NCI-H1092 (cell line): ENCODE data around the gene FPGS.
"Not testable (repeated sequence)": the region's sequence is repeated elsewhere in the genome, so short reads cannot be mapped to it uniquely, and the experiment has no call there.

ENCODE experiments used
- DNase-seq: peaks from one replicate; lab custom pipeline; 2025; lab: John Stamatoyannopoulos, UW

The FPGS gene

GRCh38 chr9:127770905-127771569, 31.6 kb upstream of the FPGS start:
- peak; percentile 93 for DNase-seq

- no peak for DNase-seq
Observed at GRCh38 chr9:127771570-127772189, 31.0 kb upstream of the FPGS start.

GRCh38 chr9:127772603-127773002, 30.1 kb upstream of the FPGS start:
- DNase-seq: no peak

- no peak for DNase-seq
Observed at GRCh38 chr9:127773272-127773671, 29.4 kb upstream of the FPGS start.

GRCh38 chr9:127773981-127774380, 28.7 kb upstream of the FPGS start:
- no peak for DNase-seq

GRCh38 chr9:127776195-127776923, 26.3 kb upstream of the FPGS start:
- DNase-seq: no peak

GRCh38 chr9:127776924-127777289, 25.8 kb upstream of the FPGS start:
- DNase-seq: no peak

GRCh38 chr9:127777368-127777980, 25.2 kb upstream of the FPGS start:
- DNase-seq: no peak

GRCh38 chr9:127778280-127779135, 24.2 kb upstream of the FPGS start, which contains the start of gene SH2D3C:
SH2D3C (minus strand) TSS chr9:127778666; CDS start chr9:127778627, 39 bp downstream.
- DNase-seq: no peak

GRCh38 chr9:127779136-127779981, 23.3 kb upstream of the FPGS start:
- no peak for DNase-seq

GRCh38 chr9:127780126-127780885, 22.4 kb upstream of the FPGS start:
- DNase-seq: no peak

- DNase-seq: not testable (repeated sequence)
Observed at GRCh38 chr9:127780909-127781308, 21.8 kb upstream of the FPGS start.

GRCh38 chr9:127781806-127782205, 20.9 kb upstream of the FPGS start:
- no peak for DNase-seq

- no peak for DNase-seq
Observed at GRCh38 chr9:127783111-127784008, 19.3 kb upstream of the FPGS start.

GRCh38 chr9:127785023-127785932, 17.4 kb upstream of the FPGS start:
- peak; percentile 72 for DNase-seq

- DNase-seq: peak; percentile 79
Observed at GRCh38 chr9:127785933-127786772, 16.5 kb upstream of the FPGS start, which contains the start of gene CDK9. CDK9 (plus strand) TSS chr9:127786034; CDS start chr9:127786149, 115 bp downstream.

- no peak for DNase-seq
Observed at GRCh38 chr9:127786773-127787104, 15.9 kb upstream of the FPGS start.
